Liver (tissue), 3 donors: ENCODE measurements around the gene CNIH1.

Source experiments
- ATF3 ChIP-seq: IDR thresholded peaks from 2 replicates; pipeline ENCODE4 v1.6.1; 2016; ENCODE audit warnings: antibody characterized with exemption
- CTCF ChIP-seq: fragments of 150-350 bp; IDR thresholded peaks from 2 replicates; pipeline ENCODE4 v1.5.1; 2017; ENCODE audit warnings: improper control_type of control experiment, low read depth, low read length; ENCODE audit not compliant: missing input control
- TAF1 ChIP-seq: conservative IDR thresholded peaks from 2 replicates; pipeline ENCODE4 v1.6.1; 2016; ENCODE audit warnings: antibody characterized with exemption, mild to moderate bottlenecking
- donor health status: healthy.
- donor health status: healthy.

GRCh38 chr14:54396183-54396492 lies 45.0 kb downstream of the CNIH1 start:
- TF ChIP-seq CTCF (no peak), TAF1 (no peak), ATF3 (no peak)
